ENCODE data around the gene ALG1. TPM values are rescaled to one million over a fixed set of nuclear protein-coding genes. Genes with fewer than 3 reads are reported as not detected.
"Not testable (repeated sequence)": the region's sequence is repeated elsewhere in the genome, so short reads cannot be mapped to it uniquely, and the experiment has no call there.

Gene ALG1
- polyA plus RNA-seq, 3 donors from 2014 or later, result 29.2 to 47.5 (median 32.8) TPM

- H3K36me3 Mint-ChIP-seq, result peaks cover 3 to 20% (median 6%) of the 10 kb centered on the region in 3 donors
Measured at GRCh38 chr16:5088936-5089335, 17.3 kb downstream of the ALG1 start.

GRCh38 chr16:5089911-5090555 is 18.4 kb downstream of the ALG1 start:
- peaks cover 1 to 16% (median 3%) of the 10 kb centered on the region in 3 donors for H3K36me3 Mint-ChIP-seq
- not testable (repeated sequence) for H3K9me3 Mint-ChIP-seq; H3K4me3 Mint-ChIP-seq; H3K27me3 Mint-ChIP-seq (ENCODE audit: low read depth in 3 of 3); DNase-seq; H3K4me1 Mint-ChIP-seq; H3K27ac Mint-ChIP-seq

More at GRCh38 chr16:5088936-5089335, 17.3 kb downstream of the ALG1 start:
- not testable (repeated sequence) for H3K4me3 Mint-ChIP-seq; H3K27me3 Mint-ChIP-seq (ENCODE audit: low read depth in 3 of 3); H3K4me1 Mint-ChIP-seq; DNase-seq; H3K27ac Mint-ChIP-seq; H3K9me3 Mint-ChIP-seq

- not testable (repeated sequence) for H3K4me1 Mint-ChIP-seq; H3K9me3 Mint-ChIP-seq; H3K4me3 Mint-ChIP-seq; DNase-seq; H3K27ac Mint-ChIP-seq; H3K27me3 Mint-ChIP-seq (ENCODE audit: low read depth in 3 of 3)
- H3K36me3 Mint-ChIP-seq, result peaks cover 0 to 12% (median 3%) of the 10 kb centered on the region in 3 donors
Measured at GRCh38 chr16:5090592-5090991, 18.9 kb downstream of the ALG1 start.

- H3K4me3 Mint-ChIP-seq; H3K9me3 Mint-ChIP-seq; H3K27ac Mint-ChIP-seq; DNase-seq; H3K36me3 Mint-ChIP-seq; H3K27me3 Mint-ChIP-seq (ENCODE audit: low read depth in 3 of 3): not testable (repeated sequence)
- peaks cover 10 to 17% of the 10 kb centered on the region in 2 donors for H3K4me1 Mint-ChIP-seq
Measured at GRCh38 chr16:5093081-5093480, 21.4 kb downstream of the ALG1 start.

- H3K36me3 Mint-ChIP-seq; H3K9me3 Mint-ChIP-seq; H3K27ac Mint-ChIP-seq; H3K27me3 Mint-ChIP-seq (ENCODE audit: low read depth in 3 of 3); DNase-seq; H3K4me3 Mint-ChIP-seq: not testable (repeated sequence)
- H3K4me1 Mint-ChIP-seq, result peaks cover 11 to 17% of the 10 kb centered on the region in 2 donors
Measured at GRCh38 chr16:5093746-5094145, 22.1 kb downstream of the ALG1 start.

- not testable (repeated sequence) for H3K27me3 Mint-ChIP-seq (ENCODE audit: low read depth in 3 of 3); H3K9me3 Mint-ChIP-seq; H3K27ac Mint-ChIP-seq; DNase-seq; H3K36me3 Mint-ChIP-seq
- peak overlapping the region in 1 of 5 donors; percentile 35 for H3K4me3 Mint-ChIP-seq
- peaks cover 13 to 17% of the 10 kb centered on the region in 2 donors for H3K4me1 Mint-ChIP-seq
Measured at GRCh38 chr16:5095145-5095830, 23.6 kb downstream of the ALG1 start.

- Mint-ChIP-seq H3K4me3 (peak overlapping the region; percentile 86 to 95 (median 86)), H3K27ac (peak overlapping the region; percentile 77 to 91 (median 88)), H3K4me1 (peaks cover 13 to 17% of the 10 kb centered on the region in 2 donors)
- not testable (repeated sequence) for DNase-seq; H3K9me3 Mint-ChIP-seq; H3K27me3 Mint-ChIP-seq (ENCODE audit: low read depth in 3 of 3); H3K36me3 Mint-ChIP-seq
Measured at GRCh38 chr16:5096437-5097060, 24.9 kb downstream of the ALG1 start.

GRCh38 chr16:5097061-5097469 is 25.4 kb downstream of the ALG1 start:
- H3K36me3 Mint-ChIP-seq; H3K27me3 Mint-ChIP-seq (ENCODE audit: low read depth in 3 of 3); H3K9me3 Mint-ChIP-seq: not testable (repeated sequence)
- Mint-ChIP-seq H3K4me3 (peak overlapping the region; percentile 86 to 95 (median 86)), H3K27ac (peak overlapping the region; percentile 77 to 91 (median 88)), H3K4me1 (peaks cover 13 to 15% of the 10 kb centered on the region in 2 donors)
- DNase-seq, result peak; percentile 22 to 28 (median 25)

GRCh38 chr16:5097470-5098220 is 26.0 kb downstream of the ALG1 start, which contains the start of gene EEF2KMT:
TSS of gene EEF2KMT (minus strand) at chr16:5097795. CDS start at chr16:5097739, 56 bp downstream.
- peaks cover 9 to 11% of the 10 kb centered on the region in 2 donors for H3K4me1 Mint-ChIP-seq
- H3K36me3 Mint-ChIP-seq; H3K27me3 Mint-ChIP-seq (ENCODE audit: low read depth in 3 of 3); H3K9me3 Mint-ChIP-seq: not testable (repeated sequence)
- H3K27ac Mint-ChIP-seq, result peak within 1 kb of the TSS; percentile 91 to 98 (median 96)
- peak within 1 kb of the TSS; percentile 93 to 99 (median 95) for H3K4me3 Mint-ChIP-seq
- peak in 1 of 3 donors; percentile 89 for DNase-seq

GRCh38 chr16:5098221-5099159 is 26.8 kb downstream of the ALG1 start:
- not testable (repeated sequence) for H3K27me3 Mint-ChIP-seq (ENCODE audit: low read depth in 3 of 3); H3K9me3 Mint-ChIP-seq; H3K36me3 Mint-ChIP-seq
- DNase-seq, result peak; percentile 96 to 98 (median 97)
- H3K4me1 Mint-ChIP-seq, result peaks cover 9 to 11% of the 10 kb centered on the region in 2 donors
- peak overlapping the region; percentile 88 to 98 (median 96) for H3K27ac Mint-ChIP-seq
- peak overlapping the region; percentile 93 to 99 (median 95) for H3K4me3 Mint-ChIP-seq

GRCh38 chr16:5099174-5099573 is 27.5 kb downstream of the ALG1 start:
- H3K27ac Mint-ChIP-seq, result peak overlapping the region in 1 of 6 donors; percentile 68
- DNase-seq; H3K36me3 Mint-ChIP-seq; H3K9me3 Mint-ChIP-seq; H3K27me3 Mint-ChIP-seq (ENCODE audit: low read depth in 3 of 3): not testable (repeated sequence)
- H3K4me1 Mint-ChIP-seq, result peaks cover 9 to 11% of the 10 kb centered on the region in 2 donors
- H3K4me3 Mint-ChIP-seq, result peak overlapping the region; percentile 76 to 99 (median 95)

GRCh38 chr16:5103296-5104032 is 31.8 kb downstream of the ALG1 start:
- not testable (repeated sequence) for H3K36me3 Mint-ChIP-seq; H3K9me3 Mint-ChIP-seq; H3K4me1 Mint-ChIP-seq; H3K27ac Mint-ChIP-seq; H3K4me3 Mint-ChIP-seq; H3K27me3 Mint-ChIP-seq (ENCODE audit: low read depth in 3 of 3); DNase-seq
